ENCODE results near the gene STK11.

The STK11 gene

GRCh38 chr19:1161716-1162115 is 43.9 kb upstream of the STK11 start:
- TF ChIP-seq, protein P1, sequence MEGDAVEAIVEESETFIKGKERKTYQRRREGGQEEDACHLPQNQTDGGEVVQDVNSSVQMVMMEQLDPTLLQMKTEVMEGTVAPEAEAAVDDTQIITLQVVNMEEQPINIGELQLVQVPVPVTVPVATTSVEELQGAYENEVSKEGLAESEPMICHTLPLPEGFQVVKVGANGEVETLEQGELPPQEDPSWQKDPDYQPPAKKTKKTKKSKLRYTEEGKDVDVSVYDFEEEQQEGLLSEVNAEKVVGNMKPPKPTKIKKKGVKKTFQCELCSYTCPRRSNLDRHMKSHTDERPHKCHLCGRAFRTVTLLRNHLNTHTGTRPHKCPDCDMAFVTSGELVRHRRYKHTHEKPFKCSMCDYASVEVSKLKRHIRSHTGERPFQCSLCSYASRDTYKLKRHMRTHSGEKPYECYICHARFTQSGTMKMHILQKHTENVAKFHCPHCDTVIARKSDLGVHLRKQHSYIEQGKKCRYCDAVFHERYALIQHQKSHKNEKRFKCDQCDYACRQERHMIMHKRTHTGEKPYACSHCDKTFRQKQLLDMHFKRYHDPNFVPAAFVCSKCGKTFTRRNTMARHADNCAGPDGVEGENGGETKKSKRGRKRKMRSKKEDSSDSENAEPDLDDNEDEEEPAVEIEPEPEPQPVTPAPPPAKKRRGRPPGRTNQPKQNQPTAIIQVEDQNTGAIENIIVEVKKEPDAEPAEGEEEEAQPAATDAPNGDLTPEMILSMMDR (IDR thresholded peaks at IDR 0.05; ENCODE audit: extremely low read depth, missing control alignments), result no peak

GRCh38 chr19:1162404-1163282 is 42.9 kb upstream of the STK11 start:
- DNase-seq (ENCODE audit: low spot score), result peak; percentile 45
- TF ChIP-seq, protein P1 (IDR thresholded peaks at IDR 0.05; ENCODE audit: extremely low read depth, missing control alignments), result no peak

More at GRCh38 chr19:1161716-1162115, 43.9 kb upstream of the STK11 start:
- no peak for DNase-seq (ENCODE audit: low spot score)

DNA sequence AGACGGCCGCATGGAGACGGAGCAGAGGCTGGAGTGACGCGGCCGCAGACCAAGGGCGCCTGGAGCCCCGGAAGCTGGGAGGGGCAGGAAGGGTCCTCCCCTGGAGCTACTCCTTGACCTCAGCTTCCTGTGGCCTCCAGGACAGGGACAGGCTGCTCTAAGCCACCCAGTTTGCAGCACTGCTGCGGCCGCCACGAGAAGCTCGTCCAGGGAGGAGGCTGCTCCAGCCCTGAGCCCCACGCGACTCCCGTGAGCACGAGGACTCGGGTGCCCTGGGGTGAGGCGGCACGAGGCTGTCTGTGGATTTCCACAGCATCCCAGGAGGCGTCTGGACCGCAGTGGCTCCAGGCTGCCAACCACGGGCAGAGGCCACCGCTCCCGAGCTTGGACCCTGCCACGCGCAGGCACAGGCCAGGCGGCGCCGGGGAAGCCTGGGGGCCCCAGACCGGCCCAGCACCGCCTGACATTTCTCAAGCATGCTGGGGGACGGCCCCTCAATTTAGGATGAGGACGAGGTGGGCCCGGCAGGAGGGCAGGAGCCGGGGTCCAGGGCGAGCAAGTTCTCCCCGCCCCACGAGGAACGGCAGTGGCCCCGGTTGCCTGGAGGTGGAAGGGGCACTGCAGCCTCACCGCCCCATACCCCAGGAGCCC is 42.2 kb upstream of the STK11 start:
- TF ChIP-seq, protein P1 (IDR thresholded peaks at IDR 0.05; ENCODE audit: extremely low read depth, missing control alignments), result no peak
- no peak for DNase-seq (ENCODE audit: low spot score)

DNA sequence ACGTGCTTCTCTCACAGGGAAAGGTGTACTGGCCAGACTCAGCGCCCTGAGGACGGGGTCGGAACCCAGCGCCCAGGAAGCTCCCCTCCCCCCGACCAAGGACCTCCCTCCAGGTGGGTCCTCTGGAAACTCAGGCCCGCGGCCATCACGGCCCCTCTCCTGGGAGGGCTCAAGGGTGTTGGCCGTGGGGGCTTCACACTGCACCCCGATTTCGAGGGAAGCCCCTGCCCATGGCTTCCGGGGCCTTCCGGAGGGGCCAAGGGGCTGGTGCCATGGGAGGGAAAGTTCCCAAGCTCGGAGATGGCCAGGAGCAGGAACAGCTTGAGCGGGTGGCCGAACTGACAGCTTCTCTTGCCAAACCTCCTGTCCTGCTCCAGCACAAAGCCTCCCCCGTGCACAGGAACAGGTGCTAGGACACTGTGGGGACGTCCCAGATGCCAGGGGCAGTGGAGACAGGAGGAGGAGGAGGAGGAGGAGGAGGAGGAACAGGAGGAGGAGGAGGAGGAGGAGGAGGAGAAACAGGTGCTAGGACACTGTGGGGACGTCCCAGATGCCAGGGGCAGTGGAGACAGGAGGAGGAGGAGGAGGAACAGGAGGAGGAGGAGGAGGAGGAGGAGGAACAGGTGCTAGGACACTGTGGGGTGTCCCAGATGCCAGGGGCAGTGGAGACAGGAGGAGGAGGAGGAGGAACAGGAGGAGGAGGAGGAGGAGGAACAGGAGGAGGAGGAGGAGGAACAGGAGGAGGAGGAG is 41.5 kb upstream of the STK11 start:
- TF ChIP-seq, protein P1 (IDR thresholded peaks at IDR 0.05; ENCODE audit: extremely low read depth, missing control alignments), result no peak
- DNase-seq (ENCODE audit: low spot score), result no peak

DNA sequence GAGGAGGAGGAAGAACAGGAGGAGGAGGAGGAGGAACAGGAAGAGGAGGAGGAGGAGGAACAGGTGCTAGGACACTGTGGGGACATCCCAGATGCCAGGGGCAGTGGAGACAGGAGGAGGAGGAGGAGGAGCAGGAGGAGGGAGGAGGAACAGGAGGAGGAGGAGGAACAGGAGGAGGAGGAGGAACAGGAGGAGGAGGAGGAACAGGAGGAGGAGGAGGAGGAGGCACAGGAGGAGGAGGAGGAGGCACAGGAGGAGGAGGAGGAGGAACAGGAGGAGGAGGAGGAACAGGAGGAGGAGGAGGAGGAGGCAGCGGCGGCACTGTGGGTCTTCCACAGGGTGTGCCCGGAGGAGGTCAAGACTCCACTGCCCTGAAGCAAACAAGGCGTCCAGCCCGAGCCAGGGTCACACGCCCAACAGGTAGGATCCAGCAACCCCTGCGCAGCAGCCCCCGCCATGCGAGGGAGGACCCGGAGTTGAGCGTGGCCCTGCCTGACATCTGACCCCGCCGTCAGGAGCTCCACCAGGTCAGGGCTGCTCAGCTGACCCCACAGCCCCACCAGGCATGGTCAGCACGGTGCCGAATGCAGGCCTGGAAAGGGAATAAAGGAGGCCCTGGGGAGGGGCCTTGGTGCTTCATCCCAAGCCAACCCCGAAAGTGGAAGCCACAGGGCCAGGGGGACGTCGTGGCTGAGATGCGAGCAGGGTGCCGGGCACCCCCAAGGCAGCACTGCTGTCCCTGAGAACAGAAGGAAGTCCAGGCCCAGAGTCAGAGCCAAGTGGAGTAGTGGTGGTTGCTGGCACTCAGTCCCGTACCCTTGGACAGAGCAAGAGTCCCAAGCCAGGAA is 40.7 kb upstream of the STK11 start:
- TF ChIP-seq, protein P1 (IDR thresholded peaks at IDR 0.05; ENCODE audit: extremely low read depth, missing control alignments), result no peak
- DNase-seq (ENCODE audit: low spot score), result no peak

DNA sequence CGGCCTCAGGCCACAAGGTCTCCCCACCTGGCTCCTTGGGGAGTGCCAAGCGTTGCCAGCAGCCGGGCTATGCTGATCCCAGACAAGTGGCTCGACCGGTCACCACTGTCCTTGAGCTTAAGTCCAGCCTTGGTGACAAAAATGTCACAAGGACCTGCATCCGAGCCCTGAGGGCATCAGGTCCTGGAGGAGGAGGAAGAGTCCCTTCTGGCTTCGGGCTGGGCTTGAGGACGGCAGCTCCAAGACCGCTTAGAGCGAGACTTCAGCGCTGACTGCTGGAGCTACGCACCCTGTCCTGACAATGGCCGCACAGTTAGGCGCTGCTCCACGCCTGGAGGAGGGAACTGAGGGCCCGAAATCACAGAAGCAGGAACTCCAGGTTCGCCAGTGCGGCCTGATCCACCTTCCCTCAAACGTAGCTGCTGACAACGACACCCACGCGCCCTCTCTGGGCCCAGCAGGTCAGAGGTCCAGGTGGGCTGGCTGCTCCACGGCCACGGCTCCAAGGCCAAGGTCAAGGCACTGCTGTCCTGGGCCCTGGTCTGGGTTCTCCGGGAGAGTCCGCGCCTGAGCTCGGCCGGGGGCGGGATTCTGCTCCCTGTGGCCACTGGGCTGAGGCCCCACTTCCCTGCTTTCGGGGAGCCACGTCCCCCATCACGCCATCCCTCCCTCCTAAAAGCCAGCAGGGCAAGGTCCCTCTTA is 38.6 kb upstream of the STK11 start:
- DNase-seq (ENCODE audit: low spot score), result no peak
- TF ChIP-seq, protein P1 (IDR thresholded peaks at IDR 0.05; ENCODE audit: extremely low read depth, missing control alignments), result no peak

All from GM20000 (cell line).